WTC11 (cell line): ENCODE data around the gene NR2C2AP. TPM values are rescaled to one million over a fixed set of nuclear protein-coding genes. Genes with fewer than 3 reads are reported as not detected.

ENCODE experiments used
- FOXK1 ChIP-seq: sonication (generic); formaldehyde crosslinking; IDR thresholded peaks from 2 replicates; pipeline ENCODE4 v1.8.0; 2022; ENCODE audit warnings: mild to moderate bottlenecking, moderate library complexity, missing genetic modification reagents
- GRHL2 ChIP-seq: fragments of 250-450 bp; sonication (Bioruptor Pico); IDR thresholded peaks from 2 replicates; pipeline ENCODE4 v1.8.0; 2022; ENCODE audit warnings: mild to moderate bottlenecking, moderate library complexity; ENCODE audit not compliant: insufficient replicate concordance, severe bottlenecking
- GTF2I ChIP-seq: fragments of 250-450 bp; sonication (Bioruptor Pico); conservative IDR thresholded peaks from 2 replicates; pipeline ENCODE4 v1.4.0; 2021; ENCODE audit warnings: mild to moderate bottlenecking
- IRF2 ChIP-seq: sonication (generic); formaldehyde crosslinking; IDR thresholded peaks from 2 replicates; pipeline ENCODE4 v1.8.0; 2022; ENCODE audit warnings: low read depth, missing genetic modification reagents, borderline replicate concordance
- JUN ChIP-seq: sonication (generic); formaldehyde crosslinking; IDR thresholded peaks from 2 replicates; pipeline ENCODE4 v1.8.0; 2023; ENCODE audit warnings: mild to moderate bottlenecking, missing genetic modification reagents
- KAT7 ChIP-seq: sonication (generic); formaldehyde crosslinking; IDR thresholded peaks from 2 replicates; pipeline ENCODE4 v1.8.1; 2023; ENCODE audit warnings: missing genetic modification reagents, mild to moderate bottlenecking, borderline replicate concordance
- MXD4 ChIP-seq: fragments of 250-450 bp; sonication (Bioruptor Pico); IDR thresholded peaks from 2 replicates; pipeline ENCODE4 v1.8.0; 2021; ENCODE audit warnings: mild to moderate bottlenecking, moderate library complexity, borderline replicate concordance
- NFE2L1 ChIP-seq: sonication (generic); formaldehyde crosslinking; IDR thresholded peaks from 2 replicates; pipeline ENCODE4 v1.8.1; 2023; ENCODE audit warnings: missing genetic modification reagents
- NFYB ChIP-seq: sonication (generic); formaldehyde crosslinking; conservative IDR thresholded peaks from 2 replicates; pipeline ENCODE4 v1.8.0; 2022; ENCODE audit warnings: low read depth, missing genetic modification reagents
- NR2C2 ChIP-seq: sonication (generic); formaldehyde crosslinking; IDR thresholded peaks from 2 replicates; pipeline ENCODE4 v1.8.0; 2022; ENCODE audit warnings: mild to moderate bottlenecking, missing genetic modification reagents
- NR3C1 ChIP-seq: sonication (generic); formaldehyde crosslinking; conservative IDR thresholded peaks from 2 replicates; pipeline ENCODE4 v1.8.1; 2023; ENCODE audit warnings: low read depth, mild to moderate bottlenecking, missing genetic modification reagents
- OVOL2 ChIP-seq: fragments of 250-450 bp; sonication (Bioruptor Pico); IDR thresholded peaks from 2 replicates; pipeline ENCODE4 v1.9.0; 2021; ENCODE audit warnings: mild to moderate bottlenecking, borderline replicate concordance
- PRRX2 ChIP-seq: fragments of 250-450 bp; sonication (Bioruptor Pico); IDR thresholded peaks from 2 replicates; pipeline ENCODE4 v1.8.0; 2021; ENCODE audit warnings: mild to moderate bottlenecking
- RELA ChIP-seq: sonication (generic); formaldehyde crosslinking; IDR thresholded peaks from 2 replicates; pipeline ENCODE4 v1.8.1; 2022; ENCODE audit warnings: missing genetic modification reagents, mild to moderate bottlenecking, borderline replicate concordance
- RORB ChIP-seq: fragments of 250-450 bp; sonication (Bioruptor Pico); IDR thresholded peaks from 2 replicates; pipeline ENCODE4 v1.9.0; 2021; ENCODE audit warnings: mild to moderate bottlenecking
- SP1 ChIP-seq: sonication (generic); formaldehyde crosslinking; conservative IDR thresholded peaks from 2 replicates; pipeline ENCODE4 v1.8.1; 2022; ENCODE audit warnings: missing genetic modification reagents
- TEAD1 ChIP-seq: sonication (generic); formaldehyde crosslinking; IDR thresholded peaks from 2 replicates; pipeline ENCODE4 v1.8.0; 2022; ENCODE audit warnings: mild to moderate bottlenecking, missing genetic modification reagents
- TEAD4 ChIP-seq: sonication (generic); formaldehyde crosslinking; IDR thresholded peaks from 2 replicates; pipeline ENCODE4 v1.8.0; 2022; ENCODE audit warnings: mild to moderate bottlenecking, missing genetic modification reagents
- TP53 ChIP-seq: sonication (generic); formaldehyde crosslinking; IDR thresholded peaks from 2 replicates; pipeline ENCODE4 v1.8.1; 2023; ENCODE audit warnings: mild to moderate bottlenecking, missing genetic modification reagents
- ZNF219 ChIP-seq: sonication (generic); formaldehyde crosslinking; IDR thresholded peaks from 2 replicates; pipeline ENCODE4 v1.8.0; 2023; ENCODE audit warnings: missing genetic modification reagents, mild to moderate bottlenecking, borderline replicate concordance
- ZNF232 ChIP-seq: sonication (generic); formaldehyde crosslinking; IDR thresholded peaks from 2 replicates; pipeline ENCODE4 v1.8.0; 2022; ENCODE audit warnings: mild to moderate bottlenecking, missing genetic modification reagents
- ZNF396 ChIP-seq: fragments of 250-450 bp; sonication (Bioruptor Pico); IDR thresholded peaks from 2 replicates; pipeline ENCODE4 v1.8.0; 2021; ENCODE audit warnings: mild to moderate bottlenecking, moderate library complexity, borderline replicate concordance
- ZNF416 ChIP-seq: fragments of 250-450 bp; sonication (Bioruptor Pico); IDR thresholded peaks from 2 replicates; pipeline ENCODE4 v1.9.0; 2021; ENCODE audit warnings: mild to moderate bottlenecking, inconsistent platforms
- ZNF423 ChIP-seq: fragments of 250-450 bp; sonication (Bioruptor Pico); IDR thresholded peaks from 2 replicates; pipeline ENCODE4 v2.1.2; 2022; ENCODE audit warnings: mild to moderate bottlenecking, moderate library complexity
- ZNF671 ChIP-seq: fragments of 250-450 bp; sonication (Bioruptor Pico); IDR thresholded peaks from 2 replicates; pipeline ENCODE4 v1.8.0; 2021; ENCODE audit warnings: mild to moderate bottlenecking
- total RNA-seq: library from RNA; stranded (reverse); gene quantifications from 3 replicates; pipeline ENCODE4 v1.2.3, GENCODE V29; 2021
- TF ChIP-seq, protein P1 (sequence below): fragments of 250-450 bp; sonication (Bioruptor Pico); IDR thresholded peaks from 2 replicates; pipeline ENCODE4 v1.9.0; 2021; ENCODE audit warnings: moderate library complexity, mild to moderate bottlenecking, inconsistent platforms, borderline replicate concordance
- TF ChIP-seq, protein P2 (sequence below): sonication (generic); formaldehyde crosslinking; IDR thresholded peaks from 2 replicates; pipeline ENCODE4 v1.8.1; 2023; ENCODE audit warnings: mild to moderate bottlenecking, missing genetic modification reagents
- TF ChIP-seq, protein P3 (sequence below): fragments of 250-450 bp; sonication (Bioruptor Pico); IDR thresholded peaks from 2 replicates; pipeline ENCODE4 v1.9.0; 2021; ENCODE audit warnings: mild to moderate bottlenecking, borderline replicate concordance
- TF ChIP-seq, protein P4 (sequence below): sonication (generic); formaldehyde crosslinking; IDR thresholded peaks from 2 replicates; pipeline ENCODE4 v1.8.1; 2022; ENCODE audit warnings: missing genetic modification reagents, borderline replicate concordance
- TF ChIP-seq, protein P5 (sequence below): sonication (generic); formaldehyde crosslinking; IDR thresholded peaks from 2 replicates; pipeline ENCODE4 v1.8.1; 2022; ENCODE audit warnings: low read depth, mild to moderate bottlenecking, moderate library complexity, missing genetic modification reagents, borderline replicate concordance
- TF ChIP-seq, protein P6 (sequence below): sonication (generic); formaldehyde crosslinking; IDR thresholded peaks from 2 replicates; pipeline ENCODE4 v1.8.1; 2022; ENCODE audit warnings: low read depth, missing genetic modification reagents, borderline replicate concordance

Gene NR2C2AP
- total RNA-seq, 1 experiment from 2014 or later, result 24.9 TPM

DNA sequence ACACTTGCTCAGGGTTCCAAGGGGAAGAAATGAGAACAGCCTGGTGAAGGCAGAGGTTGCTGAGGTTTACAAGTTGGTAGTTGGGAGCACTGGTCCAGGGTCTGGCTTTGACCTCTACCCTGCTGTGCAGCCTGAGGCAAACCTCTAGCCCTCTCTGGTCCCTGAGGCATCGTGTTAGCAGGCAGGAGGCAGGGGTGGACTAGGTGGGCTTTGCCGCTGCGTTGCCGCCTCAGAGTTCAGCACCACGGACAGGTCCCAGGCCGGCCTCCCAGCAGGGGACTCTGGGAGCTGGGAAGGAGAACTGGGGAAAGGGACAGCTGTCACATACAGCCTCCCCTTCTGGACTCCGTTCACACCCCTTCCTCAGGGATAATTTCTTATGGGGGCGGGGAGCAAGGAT lies 11.7 kb upstream of the NR2C2AP start (continued):
- TF ChIP-seq, protein P1, sequence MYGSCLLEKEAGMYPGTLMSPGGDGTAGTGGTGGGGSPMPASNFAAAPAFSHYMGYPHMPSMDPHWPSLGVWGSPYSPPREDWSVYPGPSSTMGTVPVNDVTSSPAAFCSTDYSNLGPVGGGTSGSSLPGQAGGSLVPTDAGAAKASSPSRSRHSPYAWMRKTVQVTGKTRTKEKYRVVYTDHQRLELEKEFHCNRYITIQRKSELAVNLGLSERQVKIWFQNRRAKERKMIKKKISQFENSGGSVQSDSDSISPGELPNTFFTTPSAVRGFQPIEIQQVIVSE (CRISPR knock-in tag), result no peak
- no peak for TF ChIP-seq GRHL2 (CRISPR knock-in tag)
- TF ChIP-seq ZNF416 (CRISPR knock-in tag), result no peak
- 0 out of 2 replicates have a peak, but pooled peaks have one; percentile 66 for TF ChIP-seq ZNF219
- TF ChIP-seq, protein P2, sequence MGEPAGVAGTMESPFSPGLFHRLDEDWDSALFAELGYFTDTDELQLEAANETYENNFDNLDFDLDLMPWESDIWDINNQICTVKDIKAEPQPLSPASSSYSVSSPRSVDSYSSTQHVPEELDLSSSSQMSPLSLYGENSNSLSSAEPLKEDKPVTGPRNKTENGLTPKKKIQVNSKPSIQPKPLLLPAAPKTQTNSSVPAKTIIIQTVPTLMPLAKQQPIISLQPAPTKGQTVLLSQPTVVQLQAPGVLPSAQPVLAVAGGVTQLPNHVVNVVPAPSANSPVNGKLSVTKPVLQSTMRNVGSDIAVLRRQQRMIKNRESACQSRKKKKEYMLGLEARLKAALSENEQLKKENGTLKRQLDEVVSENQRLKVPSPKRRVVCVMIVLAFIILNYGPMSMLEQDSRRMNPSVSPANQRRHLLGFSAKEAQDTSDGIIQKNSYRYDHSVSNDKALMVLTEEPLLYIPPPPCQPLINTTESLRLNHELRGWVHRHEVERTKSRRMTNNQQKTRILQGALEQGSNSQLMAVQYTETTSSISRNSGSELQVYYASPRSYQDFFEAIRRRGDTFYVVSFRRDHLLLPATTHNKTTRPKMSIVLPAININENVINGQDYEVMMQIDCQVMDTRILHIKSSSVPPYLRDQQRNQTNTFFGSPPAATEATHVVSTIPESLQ (CRISPR knock-in tag), result no peak
- TF ChIP-seq, protein P3, sequence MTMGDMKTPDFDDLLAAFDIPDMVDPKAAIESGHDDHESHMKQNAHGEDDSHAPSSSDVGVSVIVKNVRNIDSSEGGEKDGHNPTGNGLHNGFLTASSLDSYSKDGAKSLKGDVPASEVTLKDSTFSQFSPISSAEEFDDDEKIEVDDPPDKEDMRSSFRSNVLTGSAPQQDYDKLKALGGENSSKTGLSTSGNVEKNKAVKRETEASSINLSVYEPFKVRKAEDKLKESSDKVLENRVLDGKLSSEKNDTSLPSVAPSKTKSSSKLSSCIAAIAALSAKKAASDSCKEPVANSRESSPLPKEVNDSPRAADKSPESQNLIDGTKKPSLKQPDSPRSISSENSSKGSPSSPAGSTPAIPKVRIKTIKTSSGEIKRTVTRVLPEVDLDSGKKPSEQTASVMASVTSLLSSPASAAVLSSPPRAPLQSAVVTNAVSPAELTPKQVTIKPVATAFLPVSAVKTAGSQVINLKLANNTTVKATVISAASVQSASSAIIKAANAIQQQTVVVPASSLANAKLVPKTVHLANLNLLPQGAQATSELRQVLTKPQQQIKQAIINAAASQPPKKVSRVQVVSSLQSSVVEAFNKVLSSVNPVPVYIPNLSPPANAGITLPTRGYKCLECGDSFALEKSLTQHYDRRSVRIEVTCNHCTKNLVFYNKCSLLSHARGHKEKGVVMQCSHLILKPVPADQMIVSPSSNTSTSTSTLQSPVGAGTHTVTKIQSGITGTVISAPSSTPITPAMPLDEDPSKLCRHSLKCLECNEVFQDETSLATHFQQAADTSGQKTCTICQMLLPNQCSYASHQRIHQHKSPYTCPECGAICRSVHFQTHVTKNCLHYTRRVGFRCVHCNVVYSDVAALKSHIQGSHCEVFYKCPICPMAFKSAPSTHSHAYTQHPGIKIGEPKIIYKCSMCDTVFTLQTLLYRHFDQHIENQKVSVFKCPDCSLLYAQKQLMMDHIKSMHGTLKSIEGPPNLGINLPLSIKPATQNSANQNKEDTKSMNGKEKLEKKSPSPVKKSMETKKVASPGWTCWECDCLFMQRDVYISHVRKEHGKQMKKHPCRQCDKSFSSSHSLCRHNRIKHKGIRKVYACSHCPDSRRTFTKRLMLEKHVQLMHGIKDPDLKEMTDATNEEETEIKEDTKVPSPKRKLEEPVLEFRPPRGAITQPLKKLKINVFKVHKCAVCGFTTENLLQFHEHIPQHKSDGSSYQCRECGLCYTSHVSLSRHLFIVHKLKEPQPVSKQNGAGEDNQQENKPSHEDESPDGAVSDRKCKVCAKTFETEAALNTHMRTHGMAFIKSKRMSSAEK (CRISPR knock-in tag), result no peak
- no peak for TF ChIP-seq RORB
- peak; percentile 78; the same call in 1 of the 2 replicates for TF ChIP-seq FOXK1 (CRISPR knock-in tag)
- TF ChIP-seq, protein P4, sequence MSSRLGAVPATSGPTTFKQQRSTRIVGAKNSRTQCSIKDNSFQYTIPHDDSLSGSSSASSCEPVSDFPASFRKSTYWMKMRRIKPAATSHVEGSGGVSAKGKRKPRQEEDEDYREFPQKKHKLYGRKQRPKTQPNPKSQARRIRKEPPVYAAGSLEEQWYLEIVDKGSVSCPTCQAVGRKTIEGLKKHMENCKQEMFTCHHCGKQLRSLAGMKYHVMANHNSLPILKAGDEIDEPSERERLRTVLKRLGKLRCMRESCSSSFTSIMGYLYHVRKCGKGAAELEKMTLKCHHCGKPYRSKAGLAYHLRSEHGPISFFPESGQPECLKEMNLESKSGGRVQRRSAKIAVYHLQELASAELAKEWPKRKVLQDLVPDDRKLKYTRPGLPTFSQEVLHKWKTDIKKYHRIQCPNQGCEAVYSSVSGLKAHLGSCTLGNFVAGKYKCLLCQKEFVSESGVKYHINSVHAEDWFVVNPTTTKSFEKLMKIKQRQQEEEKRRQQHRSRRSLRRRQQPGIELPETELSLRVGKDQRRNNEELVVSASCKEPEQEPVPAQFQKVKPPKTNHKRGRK (CRISPR knock-in tag), result no peak
- no peak for TF ChIP-seq NFYB (CRISPR knock-in tag)
- TF ChIP-seq, protein P5, sequence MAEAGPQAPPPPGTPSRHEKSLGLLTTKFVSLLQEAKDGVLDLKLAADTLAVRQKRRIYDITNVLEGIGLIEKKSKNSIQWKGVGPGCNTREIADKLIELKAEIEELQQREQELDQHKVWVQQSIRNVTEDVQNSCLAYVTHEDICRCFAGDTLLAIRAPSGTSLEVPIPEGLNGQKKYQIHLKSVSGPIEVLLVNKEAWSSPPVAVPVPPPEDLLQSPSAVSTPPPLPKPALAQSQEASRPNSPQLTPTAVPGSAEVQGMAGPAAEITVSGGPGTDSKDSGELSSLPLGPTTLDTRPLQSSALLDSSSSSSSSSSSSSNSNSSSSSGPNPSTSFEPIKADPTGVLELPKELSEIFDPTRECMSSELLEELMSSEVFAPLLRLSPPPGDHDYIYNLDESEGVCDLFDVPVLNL (CRISPR knock-in tag), result no peak; the same call in 1 of the 2 replicates
- peak; percentile 85; the same call in 1 of the 2 replicates for TF ChIP-seq TEAD4 (CRISPR knock-in tag)
- no peak for TF ChIP-seq MXD4 (CRISPR knock-in tag)
- no peak for TF ChIP-seq NR2C2
- TF ChIP-seq TP53, result 0 out of 2 replicates have a peak, but pooled peaks have one; percentile 58
- TF ChIP-seq ZNF671 (CRISPR knock-in tag), result no peak
- peak; percentile 91; the same call in 1 of the 2 replicates for TF ChIP-seq JUN (CRISPR knock-in tag)
- no peak for TF ChIP-seq PRRX2 (CRISPR knock-in tag)
- TF ChIP-seq RELA (CRISPR knock-in tag), result no peak
- TF ChIP-seq NR3C1, result 0 out of 2 replicates have a peak, but pooled peaks have one; percentile 36
- peak; percentile 80; the same call in 1 of the 2 replicates for TF ChIP-seq GTF2I
- no peak for TF ChIP-seq IRF2 (CRISPR knock-in tag)
- no peak for TF ChIP-seq KAT7
- no peak for TF ChIP-seq ZNF396 (CRISPR knock-in tag)
- peak; percentile 75; the same call in 1 of the 2 replicates for TF ChIP-seq ZNF232
- TF ChIP-seq NFE2L1 (CRISPR knock-in tag), result peak; percentile 79; the same call in 1 of the 2 replicates
- 0 out of 2 replicates have a peak, but pooled peaks have one; percentile 42 for TF ChIP-seq SP1
- TF ChIP-seq, protein P6, sequence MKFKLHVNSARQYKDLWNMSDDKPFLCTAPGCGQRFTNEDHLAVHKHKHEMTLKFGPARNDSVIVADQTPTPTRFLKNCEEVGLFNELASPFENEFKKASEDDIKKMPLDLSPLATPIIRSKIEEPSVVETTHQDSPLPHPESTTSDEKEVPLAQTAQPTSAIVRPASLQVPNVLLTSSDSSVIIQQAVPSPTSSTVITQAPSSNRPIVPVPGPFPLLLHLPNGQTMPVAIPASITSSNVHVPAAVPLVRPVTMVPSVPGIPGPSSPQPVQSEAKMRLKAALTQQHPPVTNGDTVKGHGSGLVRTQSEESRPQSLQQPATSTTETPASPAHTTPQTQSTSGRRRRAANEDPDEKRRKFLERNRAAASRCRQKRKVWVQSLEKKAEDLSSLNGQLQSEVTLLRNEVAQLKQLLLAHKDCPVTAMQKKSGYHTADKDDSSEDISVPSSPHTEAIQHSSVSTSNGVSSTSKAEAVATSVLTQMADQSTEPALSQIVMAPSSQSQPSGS (CRISPR knock-in tag), result no peak
- TF ChIP-seq ZNF423 (CRISPR knock-in tag), result no peak
- no peak for TF ChIP-seq OVOL2
- peak; percentile 96 for TF ChIP-seq TEAD1 (CRISPR knock-in tag)
